Stimulated activated CD8-positive, alpha-beta memory T cell treated with anti-CD3 and anti-CD28 coated beads, Interleukin-7, amount 100 ng/mL, for 24 hours (primary cell): ENCODE measurements around the gene OCA2.
"Not testable (repeated sequence)": the region's sequence is repeated elsewhere in the genome, so short reads cannot be mapped to it uniquely, and the experiment has no call there.

Experiments used
- DNase-seq: peaks from one replicate; pipeline ENCODE4 v3.0.0-alpha.2; 2020; ENCODE audit warnings: low read depth

OCA2 gene

GRCh38 chr15:27723821-27724220 is 375.3 kb downstream of the OCA2 start:
- DNase-seq, result no peak

- DNase-seq, result no peak
Observed at GRCh38 chr15:27722102-27722501, 377.0 kb downstream of the OCA2 start.

- no peak for DNase-seq
Observed at GRCh38 chr15:27714675-27715074, 384.4 kb downstream of the OCA2 start.

- not testable (repeated sequence) for DNase-seq
Observed at GRCh38 chr15:27713850-27714249, 385.3 kb downstream of the OCA2 start.

GRCh38 chr15:27707257-27707656 is 391.9 kb downstream of the OCA2 start:
- no peak for DNase-seq

- no peak for DNase-seq
Observed at GRCh38 chr15:27706300-27706699, 392.8 kb downstream of the OCA2 start.

GRCh38 chr15:27705056-27705455 is 394.1 kb downstream of the OCA2 start:
- no peak for DNase-seq
